Right lobe of liver (tissue), 6 donors: ENCODE measurements around the gene OPN3. TPM values are rescaled to one million over a fixed set of nuclear protein-coding genes. Genes with fewer than 3 reads are reported as not detected.

ENCODE experiments used
- ATAC-seq, 4 donors: fragments of 200-7000 bp; cut with Tn5 transposase; one replicate each; pipeline ENCODE4 v1.9.1; 2020; ENCODE audit warnings: mild to moderate bottlenecking in 4 of 4, moderate library complexity in 4 of 4
- DNase-seq, 3 donors: peaks; one replicate each; pipeline ENCODE4 v3.0.0-alpha.2; 2020
- H3K27ac ChIP-seq, 3 donors: fragments of 200-600 bp; one replicate each; pipeline ENCODE4 v1.8.0; 2022
- H3K27me3 ChIP-seq, 2 donors: fragments of 200-600 bp; one replicate each; pipeline ENCODE4 v1.8.0; 2022
- H3K36me3 ChIP-seq, 4 donors: fragments of 200-600 bp; sonication (generic) in 1 of 4; one replicate each; pipeline versions ENCODE4 v1.5.1 to v1.8.0; 2017 to 2022; ENCODE audit warnings: control low read depth in 1 of 4
- H3K4me1 ChIP-seq, 4 donors: fragments of 200-600 bp; sonication (generic) in 1 of 4; one replicate each; pipeline versions ENCODE4 v1.5.1 to v1.8.0; 2017 to 2022; ENCODE audit warnings: control low read depth in 1 of 4
- H3K4me3 ChIP-seq, 3 donors: fragments of 200-600 bp; one replicate each; pipeline ENCODE4 v1.8.0; 2022
- H3K9me3 ChIP-seq, 4 donors: fragments of 200-600 bp; sonication (generic) in 1 of 4; one replicate each; pipeline versions ENCODE4 v1.5.1 to v1.8.0; 2017 to 2022; ENCODE audit warnings: control low read depth in 1 of 4
- CTCF ChIP-seq, 4 donors: fragments of 200-600 bp in 3 of 4; fragments of 450-650 bp in 1 of 4; IDR thresholded peaks; one replicate each; pipeline versions ENCODE4 v1.5.1 to v1.8.0; 2016 to 2022; ENCODE audit warnings: antibody characterized with exemption in 4 of 4, mild to moderate bottlenecking in 2 of 4
- POLR2A ChIP-seq: fragments of 450-650 bp; IDR thresholded peaks from one replicate; pipeline ENCODE4 v1.6.1; 2017; ENCODE audit warnings: antibody characterized with exemption, mild to moderate bottlenecking
- whole genome bisulfite sequencing: methylation state at CpG from one replicate; pipeline ENCODE4 v1.1.6; 2018; ENCODE audit warnings: low coverage, low lambda C conversion rate; ENCODE audit not compliant: insufficient coverage; ENCODE audit errors: missing lambda C conversion rate; 5-methylcytosine and 5-hydroxymethylcytosine counted together
- intact Hi-C, 2 donors: fragments of 100-400 bp; cut with DNase I; formaldehyde crosslinking; loops; one replicate each; pipeline versions ENCODE4 v1.11.2 to v1.14.1; 2022
- total RNA-seq, 6 experiments: library from RNA; depleted of rRNA in 2 of 6; stranded (reverse); fragments of >200 nt in 2 of 6; fragmentation: NEBNext Ultra II Directional in 3 of 6; extraction: Animal tissue kit (Norgen Biotek cat#: 25700) in 3 of 6; gene quantifications; one replicate each; pipeline versions ENCODE4 v1.1.0 to v1.2.4, GENCODE V29; 2016 to 2023
- donor health status: DM: no; HTN: yes; CAD: no.
- donor health status: DM: no; HTN: no; CAD: no.
- donor health status: DM: no; HTN: no; CAD: no.
- donor health status: DM: no; HTN: yes; CAD: no.
- donor health status: DM: no; HTN: yes; CAD: no.

Gene OPN3
- total RNA-seq, 6 experiments from 2014 or later: 15.7 to 38.2 (median 28.8) TPM

GRCh38 chr1:241614572-241614971, 25.6 kb downstream of the OPN3 start:
- DNase-seq (no peak), ATAC-seq (peak in 1 of 4 donors; percentile 2)
- peaks cover 0 to 49% (median 19%) of the 10 kb centered on the region in 4 donors for H3K4me1 ChIP-seq
- H3K27ac ChIP-seq: peak overlapping the region; percentile 75 to 88 (median 82)
- intact Hi-C loops: loop anchor here in 1 of 2 donors (10.0 kb wide), 1 partner anchor 220 kb away; no protein-coding TSS in a partner anchor
- 53% methylated on average over 4 of the region's 4 CpGs for WGBS
- no peaks in the 10 kb centered on the region for H3K27me3 ChIP-seq
- TF ChIP-seq CTCF (IDR thresholded peaks at IDR 0.05) (no peak), POLR2A (no peak)
- H3K36me3 ChIP-seq: no peaks in the 10 kb centered on the region
- no peak overlapping the region for H3K4me3 ChIP-seq
- no peaks in the 10 kb centered on the region for H3K9me3 ChIP-seq

GRCh38 chr1:241614144-241614543, 26.0 kb downstream of the OPN3 start:
- Histone ChIP-seq H3K4me3 (no peak overlapping the region), H3K27me3 (no peaks in the 10 kb centered on the region), H3K9me3 (no peaks in the 10 kb centered on the region), H3K36me3 (no peaks in the 10 kb centered on the region), H3K4me1 (peaks cover 0 to 52% (median 19%) of the 10 kb centered on the region in 4 donors), H3K27ac (peak overlapping the region; percentile 75 to 88 (median 82))
- ATAC-seq: no peak
- no peak for DNase-seq
- WGBS: 87% methylated on average over 4 of the region's 4 CpGs
- intact Hi-C loops: loop anchor here in 1 of 2 donors (10.0 kb wide), 1 partner anchor 221 kb away; no protein-coding TSS in a partner anchor
- TF ChIP-seq CTCF (IDR thresholded peaks at IDR 0.05) (no peak), POLR2A (no peak)

GRCh38 chr1:241612533-241613477, 27.4 kb downstream of the OPN3 start:
- no peak for TF ChIP-seq POLR2A
- no peak for TF ChIP-seq CTCF (IDR thresholded peaks at IDR 0.05)
- intact Hi-C loops: loop anchor here in 1 of 2 donors (10.0 kb wide), 1 partner anchor 222 kb away; no protein-coding TSS in a partner anchor
- Histone ChIP-seq H3K4me1 (peaks cover 0 to 52% (median 19%) of the 10 kb centered on the region in 4 donors), H3K36me3 (no peaks in the 10 kb centered on the region), H3K4me3 (no peak overlapping the region), H3K9me3 (no peaks in the 10 kb centered on the region), H3K27ac (peak overlapping the region in 2 of 3 donors; percentile 42 to 82), H3K27me3 (no peaks in the 10 kb centered on the region)
- 52% methylated on average over 9 of the region's 9 CpGs for WGBS
- ATAC-seq (peak in 1 of 4 donors; percentile 8), DNase-seq (no peak)

GRCh38 chr1:241611736-241612135, 28.4 kb downstream of the OPN3 start:
- no peak overlapping the region for H3K4me3 ChIP-seq
- DNase-seq (no peak), ATAC-seq (no peak)
- 67% methylated on average over 1 of the region's 1 CpG for WGBS
- intact Hi-C loops: loop anchor here in 1 of 2 donors (10.0 kb wide), 1 partner anchor 223 kb away; no protein-coding TSS in a partner anchor
- no peaks in the 10 kb centered on the region for H3K36me3 ChIP-seq
- H3K4me1 ChIP-seq: peaks cover 0 to 52% (median 19%) of the 10 kb centered on the region in 4 donors
- TF ChIP-seq CTCF (IDR thresholded peaks at IDR 0.05): no peak
- no peak for TF ChIP-seq POLR2A
- no peaks in the 10 kb centered on the region for H3K9me3 ChIP-seq
- H3K27me3 ChIP-seq: no peaks in the 10 kb centered on the region
- H3K27ac ChIP-seq: peak overlapping the region; percentile 19 to 82 (median 44)
